ENCODE results near the gene ELOB. TPM values are rescaled to one million over a fixed set of nuclear protein-coding genes. Genes with fewer than 3 reads are reported as not detected.

Gene ELOB
- total and polyA plus RNA-seq, 10 of the 15 experiments (the other 5 are each of a cell fraction or from before 2014, with no cell fraction given): 86.9 to 823 (median 263) TPM

- TF ChIP-seq SRF (IDR thresholded peaks at IDR 0.05; ENCODE audit: low read depth in 2 of 2, low read length in 2 of 2) (0 out of 4 replicates have a peak, but pooled peaks of 1 of the 2 experiments have one; percentile 27), MEF2A (IDR thresholded peaks at IDR 0.05; ENCODE audit: insufficient read depth, low read depth, low read length) (no peak), STAT3 (IDR thresholded peaks at IDR 0.05; ENCODE audit: low read depth, low read length) (no peak), ZZZ3 (IDR thresholded peaks at IDR 0.05; ENCODE audit: control insufficient read depth, insufficient read length, low read depth) (no peak), GATAD2B (conservative IDR thresholded peaks at IDR 0.05; ENCODE audit: low read depth) (peak; percentile 66), MLLT1 (IDR thresholded peaks at IDR 0.05) (peak; percentile 64), IRF5 (IDR thresholded peaks at IDR 0.05; ENCODE audit: borderline replicate concordance) (no peak), EZH2 (IDR thresholded peaks at IDR 0.05; ENCODE audit: borderline replicate concordance, control insufficient read depth, low read depth, low read length) (no peak), ZNF274 (IDR thresholded peaks at IDR 0.05; ENCODE audit: insufficient read depth, insufficient read length) (no peak), BRCA1 (IDR thresholded peaks at IDR 0.05; ENCODE audit: low read depth, low read length) (no peak), ETV6 (conservative IDR thresholded peaks at IDR 0.05 in 1 of 2, IDR thresholded peaks at IDR 0.05 in 1 of 2; ENCODE audit: borderline replicate concordance in 1 of 2, low read depth in 1 of 2) (no peak), PAX8 (IDR thresholded peaks at IDR 0.05) (no peak), POLR2A (IDR thresholded peaks at IDR 0.05; ENCODE audit: low read depth, low read length) (peak; percentile 90), CREB1 (IDR thresholded peaks at IDR 0.05; ENCODE audit: low read depth) (peak; percentile 45; the same call in 1 of the 2 replicates), HDGF (IDR thresholded peaks at IDR 0.05) (no peak), SMAD5 (IDR thresholded peaks at IDR 0.05; ENCODE audit: low read depth) (peak; percentile 58), ESRRA (IDR thresholded peaks at IDR 0.05; ENCODE audit: low read length) (no peak), TCF12 (IDR thresholded peaks at IDR 0.05; ENCODE audit: low read depth, low read length) (no peak), USF1 (IDR thresholded peaks at IDR 0.05; ENCODE audit: borderline replicate concordance, extremely low read length, insufficient read depth, low read depth, low read length) (no peak), HCFC1 (IDR thresholded peaks at IDR 0.05; ENCODE audit: low read length) (peak; percentile 68), RBBP5 (conservative IDR thresholded peaks at IDR 0.05) (no peak), PML (IDR thresholded peaks at IDR 0.05; ENCODE audit: low read length) (0 out of 2 replicates have a peak, but pooled peaks have one; percentile 84), FOXK2 (IDR thresholded peaks at IDR 0.05) (no peak), RELA (IDR thresholded peaks at IDR 0.05; ENCODE audit: borderline replicate concordance, partially characterized antibody) (no peak), RFX5 (IDR thresholded peaks at IDR 0.05; ENCODE audit: low read depth, low read length) (no peak), ZSCAN29 (IDR thresholded peaks at IDR 0.05) (no peak), TAF1 (IDR thresholded peaks at IDR 0.05; ENCODE audit: borderline replicate concordance, low read depth, low read length) (peak; percentile 88), WRNIP1 (IDR thresholded peaks at IDR 0.05; ENCODE audit: borderline replicate concordance, low read depth, low read length) (no peak), ZNF207 (IDR thresholded peaks at IDR 0.05; ENCODE audit: borderline replicate concordance) (0 out of 2 replicates have a peak, but pooled peaks have one; percentile 65), RAD21 (IDR thresholded peaks at IDR 0.05; ENCODE audit: insufficient read depth, low read depth, low read length) (no peak)
These were observed at the start of gene ELOB (continued) for GRCh38 chr16:2777231-2777902.
